ENCODE results near the gene PRKN. TPM values are rescaled to one million over a fixed set of nuclear protein-coding genes. Genes with fewer than 3 reads are reported as not detected.

PRKN gene
- total and polyA plus RNA-seq, 9 donors: 3.0 to 15.0 (median 9.2) TPM

GRCh38 chr6:162258647-162259046, 468.9 kb downstream of the PRKN start:
- Histone ChIP-seq H3K4me3 (no peak overlapping the region), H3K27me3 (no peaks in the 10 kb centered on the region), H3K9me3 (no peaks in the 10 kb centered on the region), H3K4me1 (ENCODE audit: insufficient read depth) (no peaks in the 10 kb centered on the region), H3K36me3 (no peaks in the 10 kb centered on the region), H3K27ac (no peak overlapping the region)
- no peak for DNase-seq
- no peak for TF ChIP-seq EP300 (IDR thresholded peaks at IDR 0.05)
- no peak for TF ChIP-seq CTCF (IDR thresholded peaks at IDR 0.05)
- no peak for TF ChIP-seq POLR2A (IDR thresholded peaks at IDR 0.05)
- intact Hi-C loops (cut with DNase I): no loop called here
- 90 to 94% (median 91%) methylated on average over 7 of the region's 7 CpGs for WGBS, 3 donors

GRCh38 chr6:162256361-162256760, 471.2 kb downstream of the PRKN start:
- TF ChIP-seq CTCF (IDR thresholded peaks at IDR 0.05) (no peak), POLR2A (IDR thresholded peaks at IDR 0.05) (no peak), EP300 (IDR thresholded peaks at IDR 0.05) (no peak)
- Histone ChIP-seq H3K4me1 (ENCODE audit: insufficient read depth) (no peaks in the 10 kb centered on the region), H3K36me3 (no peaks in the 10 kb centered on the region), H3K27me3 (no peaks in the 10 kb centered on the region), H3K4me3 (no peak overlapping the region), H3K9me3 (no peaks in the 10 kb centered on the region), H3K27ac (no peak overlapping the region)
- intact Hi-C loops (cut with DNase I): no loop called here
- DNase-seq: no peak
- 25 to 30% (median 29%) methylated on average over 3 of the region's 3 CpGs for WGBS, 3 donors

- no peak overlapping the region for H3K27ac ChIP-seq
- no peak for TF ChIP-seq POLR2A (IDR thresholded peaks at IDR 0.05)
- no peak for TF ChIP-seq EP300 (IDR thresholded peaks at IDR 0.05)
- TF ChIP-seq CTCF (IDR thresholded peaks at IDR 0.05): no peak
- WGBS, 3 donors: 79 to 88% (median 85%) methylated on average over 3 of the region's 3 CpGs
- H3K27me3 ChIP-seq: no peaks in the 10 kb centered on the region
- H3K4me3 ChIP-seq: no peak overlapping the region
- H3K36me3 ChIP-seq: no peaks in the 10 kb centered on the region
- no peak for DNase-seq
- no peaks in the 10 kb centered on the region for H3K4me1 ChIP-seq (ENCODE audit: insufficient read depth)
- intact Hi-C loops (cut with DNase I): no loop called here
- H3K9me3 ChIP-seq: no peaks in the 10 kb centered on the region
Observed at GRCh38 chr6:162251257-162251656, 476.3 kb downstream of the PRKN start.

- intact Hi-C loops (cut with DNase I): no loop called here
- no peak overlapping the region for H3K4me3 ChIP-seq
- DNase-seq: no peak
- H3K27ac ChIP-seq: no peak overlapping the region
- H3K4me1 ChIP-seq (ENCODE audit: insufficient read depth): no peaks in the 10 kb centered on the region
- no peak for TF ChIP-seq EP300 (IDR thresholded peaks at IDR 0.05)
- no peaks in the 10 kb centered on the region for H3K9me3 ChIP-seq
- no peaks in the 10 kb centered on the region for H3K36me3 ChIP-seq
- no peaks in the 10 kb centered on the region for H3K27me3 ChIP-seq
- WGBS, 3 donors: 82 to 89% (median 83%) methylated on average over 11 of the region's 11 CpGs
Observed at GRCh38 chr6:162249907-162250642, 477.5 kb downstream of the PRKN start.

GRCh38 chr6:162245830-162246420, 481.6 kb downstream of the PRKN start:
- Histone ChIP-seq H3K9me3 (no peaks in the 10 kb centered on the region), H3K4me1 (ENCODE audit: insufficient read depth) (no peaks in the 10 kb centered on the region), H3K27me3 (no peaks in the 10 kb centered on the region), H3K36me3 (no peaks in the 10 kb centered on the region), H3K27ac (no peak overlapping the region), H3K4me3 (no peak overlapping the region)
- 86 to 89% (median 86%) methylated on average over 8 of the region's 8 CpGs for WGBS, 3 donors
- intact Hi-C loops (cut with DNase I): no loop called here
- TF ChIP-seq CTCF (IDR thresholded peaks at IDR 0.05) (no peak), POLR2A (IDR thresholded peaks at IDR 0.05) (no peak), EP300 (IDR thresholded peaks at IDR 0.05) (no peak)
- no peak for DNase-seq
